ENCODE measurements around the gene PLEKHS1. TPM values are rescaled to one million over a fixed set of nuclear protein-coding genes. Genes with fewer than 3 reads are reported as not detected.
"Not testable (repeated sequence)": the region's sequence is repeated elsewhere in the genome, so short reads cannot be mapped to it uniquely, and the experiment has no call there.

Gene PLEKHS1
- total RNA-seq, 1 experiment from 2014 or later: not detected

- peaks cover 11% of the 10 kb centered on the region for H3K9me3 ChIP-seq
- no peaks in the 10 kb centered on the region for H3K36me3 ChIP-seq
- peaks cover 34% of the 10 kb centered on the region for H3K27me3 ChIP-seq
- H3K4me3 ChIP-seq: no peak overlapping the region
- no peak for DNase-seq
Measured at GRCh38 chr10:113767222-113767621, 15.7 kb downstream of the PLEKHS1 start.

GRCh38 chr10:113770346-113770745 lies 18.9 kb downstream of the PLEKHS1 start:
- Histone ChIP-seq H3K27me3 (peaks cover 29% of the 10 kb centered on the region), H3K9me3 (no peaks in the 10 kb centered on the region)

GRCh38 chr10:113771131-113771530 lies 19.6 kb downstream of the PLEKHS1 start:
- H3K36me3 ChIP-seq, H3K4me3 ChIP-seq, H3K9me3 ChIP-seq, DNase-seq: not testable (repeated sequence)
- peaks cover 25% of the 10 kb centered on the region for H3K27me3 ChIP-seq

More at GRCh38 chr10:113770346-113770745, 18.9 kb downstream of the PLEKHS1 start:
- no peak for DNase-seq
- Histone ChIP-seq H3K36me3 (no peaks in the 10 kb centered on the region), H3K4me3 (no peak overlapping the region)

- no peaks in the 10 kb centered on the region for H3K36me3 ChIP-seq
Measured at GRCh38 chr10:113775686-113776294, 24.3 kb downstream of the PLEKHS1 start.

GRCh38 chr10:113776553-113776952 lies 25.1 kb downstream of the PLEKHS1 start:
- DNase-seq: no peak
- no peaks in the 10 kb centered on the region for H3K9me3 ChIP-seq
- H3K36me3 ChIP-seq: no peaks in the 10 kb centered on the region
- no peaks in the 10 kb centered on the region; the same call in 1 of the 2 replicates for H3K27me3 ChIP-seq
- H3K4me3 ChIP-seq: no peak overlapping the region

More at GRCh38 chr10:113775686-113776294, 24.3 kb downstream of the PLEKHS1 start:
- Histone ChIP-seq H3K4me3 (no peak overlapping the region), H3K9me3 (no peaks in the 10 kb centered on the region), H3K27me3 (peaks cover 1% of the 10 kb centered on the region)
- DNase-seq: no peak

- no peak for DNase-seq
- H3K27me3 ChIP-seq: no peaks in the 10 kb centered on the region; the same call in 1 of the 2 replicates
Measured at GRCh38 chr10:113780681-113781250, 29.3 kb downstream of the PLEKHS1 start.

GRCh38 chr10:113782367-113782766 lies 30.9 kb downstream of the PLEKHS1 start:
- Histone ChIP-seq H3K27me3 (no peaks in the 10 kb centered on the region; the same call in 1 of the 2 replicates), H3K4me3 (no peak overlapping the region), H3K36me3 (no peaks in the 10 kb centered on the region), H3K9me3 (no peaks in the 10 kb centered on the region)
- no peak for DNase-seq

More at GRCh38 chr10:113780681-113781250, 29.3 kb downstream of the PLEKHS1 start:
- Histone ChIP-seq H3K9me3 (no peaks in the 10 kb centered on the region), H3K36me3 (no peaks in the 10 kb centered on the region), H3K4me3 (no peak overlapping the region)

GRCh38 chr10:113782986-113783704 lies 31.7 kb downstream of the PLEKHS1 start:
- no peak for DNase-seq
- Histone ChIP-seq H3K36me3 (no peaks in the 10 kb centered on the region), H3K4me3 (no peak overlapping the region), H3K27me3 (no peaks in the 10 kb centered on the region; the same call in 1 of the 2 replicates), H3K9me3 (no peaks in the 10 kb centered on the region)

- Histone ChIP-seq H3K27me3 (no peaks in the 10 kb centered on the region), H3K4me3 (no peak overlapping the region), H3K9me3 (no peaks in the 10 kb centered on the region), H3K36me3 (no peaks in the 10 kb centered on the region)
- DNase-seq: peak; percentile 82
Measured at GRCh38 chr10:113788604-113789083, 37.2 kb downstream of the PLEKHS1 start.

- DNase-seq: no peak
- peaks cover 14% of the 10 kb centered on the region for H3K27me3 ChIP-seq
- H3K36me3 ChIP-seq: no peaks in the 10 kb centered on the region
- H3K9me3 ChIP-seq: no peaks in the 10 kb centered on the region
- no peak overlapping the region for H3K4me3 ChIP-seq
Measured at GRCh38 chr10:113791691-113792090, 40.2 kb downstream of the PLEKHS1 start.

- Histone ChIP-seq H3K27me3 (peaks cover 12% of the 10 kb centered on the region), H3K4me3 (no peak overlapping the region), H3K9me3 (no peaks in the 10 kb centered on the region), H3K36me3 (no peaks in the 10 kb centered on the region)
- no peak for DNase-seq
Measured at GRCh38 chr10:113801569-113801968, 50.1 kb downstream of the PLEKHS1 start.

- no peak for DNase-seq
- H3K36me3 ChIP-seq: no peaks in the 10 kb centered on the region
- no peaks in the 10 kb centered on the region for H3K9me3 ChIP-seq
- no peak overlapping the region for H3K4me3 ChIP-seq
- peaks cover 4% of the 10 kb centered on the region; the same call in 1 of the 2 replicates for H3K27me3 ChIP-seq
Measured at GRCh38 chr10:113802997-113803396, 51.5 kb downstream of the PLEKHS1 start.

- H3K4me3 ChIP-seq: no peak overlapping the region
- peaks cover 9% of the 10 kb centered on the region; the same call in 1 of the 2 replicates for H3K27me3 ChIP-seq
- DNase-seq: no peak
- no peaks in the 10 kb centered on the region for H3K36me3 ChIP-seq
- H3K9me3 ChIP-seq: no peaks in the 10 kb centered on the region
Measured at GRCh38 chr10:113806503-113806902, 55.0 kb downstream of the PLEKHS1 start.

- Histone ChIP-seq H3K9me3 (no peaks in the 10 kb centered on the region), H3K27me3 (peaks cover 23% of the 10 kb centered on the region; the same call in 1 of the 2 replicates), H3K36me3 (no peaks in the 10 kb centered on the region), H3K4me3 (no peak overlapping the region)
- DNase-seq: no peak
Measured at GRCh38 chr10:113808168-113808567, 56.7 kb downstream of the PLEKHS1 start.

- not testable (repeated sequence) for H3K4me3 ChIP-seq, H3K36me3 ChIP-seq, DNase-seq, H3K9me3 ChIP-seq
- peaks cover 14% of the 10 kb centered on the region; the same call in 1 of the 2 replicates for H3K27me3 ChIP-seq
Measured at GRCh38 chr10:113814700-113815099, 63.2 kb downstream of the PLEKHS1 start.

- Histone ChIP-seq H3K9me3 (no peaks in the 10 kb centered on the region), H3K27me3 (no peaks in the 10 kb centered on the region), H3K4me3 (no peak overlapping the region), H3K36me3 (no peaks in the 10 kb centered on the region)
- no peak for DNase-seq
Measured at GRCh38 chr10:113819989-113820388, 68.5 kb downstream of the PLEKHS1 start.

- Histone ChIP-seq H3K4me3 (no peak overlapping the region), H3K9me3 (no peaks in the 10 kb centered on the region), H3K36me3 (no peaks in the 10 kb centered on the region), H3K27me3 (no peaks in the 10 kb centered on the region)
- no peak for DNase-seq
Measured at GRCh38 chr10:113820507-113820906, 69.0 kb downstream of the PLEKHS1 start.
